HEK293T (cell line): ENCODE data around the gene PAPSS2.

Experiments used
- CTCF ChIA-PET: fragments of 350-600 bp; formaldehyde crosslinking; extraction: SDS; loops from one replicate; lab custom pipeline; 2021; ENCODE audit warnings: antibody characterized with exemption, inconsistent platforms; lab: Yijun Ruan, JAX
- POLR2A ChIA-PET: fragments of 350-600 bp; formaldehyde crosslinking; extraction: SDS; loops from one replicate; lab custom pipeline; 2020; ENCODE audit warnings: antibody characterized with exemption, inconsistent platforms; lab: Yijun Ruan, JAX
- DNase-seq: peaks from one replicate; pipeline ENCODE4 v3.0.0; 2012; ENCODE audit warnings: mixed read lengths; ENCODE audit errors: extremely low spot score
- ARNT ChIP-seq: fragments of 450-650 bp; IDR thresholded peaks from 2 replicates; pipeline ENCODE4 v1.6.1; 2017; ENCODE audit warnings: mild to moderate bottlenecking
- BHLHE40 ChIP-seq: fragments of 450-650 bp; IDR thresholded peaks from 2 replicates; pipeline ENCODE4 v1.6.1; 2016; ENCODE audit warnings: mild to moderate bottlenecking, moderate library complexity, borderline replicate concordance
- CTBP1 ChIP-seq: fragments of 450-650 bp; IDR thresholded peaks from 2 replicates; pipeline ENCODE4 v1.6.1; 2016; ENCODE audit warnings: borderline replicate concordance
- ELF4 ChIP-seq: fragments of 450-650 bp; IDR thresholded peaks from 2 replicates; pipeline ENCODE4 v1.6.1; 2017; ENCODE audit warnings: antibody characterized with exemption
- FOXA1 ChIP-seq: fragments of 450-650 bp; IDR thresholded peaks from 2 replicates; pipeline ENCODE4 v1.6.1; 2016; ENCODE audit warnings: mild to moderate bottlenecking
- FOXK2 ChIP-seq: fragments of 450-650 bp; IDR thresholded peaks from 2 replicates; pipeline ENCODE4 v1.6.1; 2016; ENCODE audit warnings: mild to moderate bottlenecking
- FOXM1 ChIP-seq: fragments of 450-650 bp; IDR thresholded peaks from 2 replicates; pipeline ENCODE4 v1.6.1; 2017; ENCODE audit warnings: mild to moderate bottlenecking, borderline replicate concordance
- HDGF ChIP-seq: fragments of 450-650 bp; IDR thresholded peaks from 2 replicates; pipeline ENCODE4 v1.6.1; 2017; ENCODE audit warnings: antibody characterized with exemption, borderline replicate concordance
- L3MBTL2 ChIP-seq: fragments of 450-650 bp; conservative IDR thresholded peaks from 2 replicates; pipeline ENCODE4 v1.6.1; 2016; ENCODE audit warnings: mild to moderate bottlenecking
- LEF1 ChIP-seq: fragments of 450-650 bp; IDR thresholded peaks from 2 replicates; pipeline ENCODE4 v1.6.1; 2017; ENCODE audit warnings: mild to moderate bottlenecking, borderline replicate concordance
- NFRKB ChIP-seq: fragments of 450-650 bp; IDR thresholded peaks from 2 replicates; pipeline ENCODE4 v1.6.1; 2016; ENCODE audit warnings: mild to moderate bottlenecking, moderate library complexity
- SP1 ChIP-seq: fragments of 450-650 bp; IDR thresholded peaks from 2 replicates; pipeline ENCODE4 v1.6.1; 2017
- SUZ12 ChIP-seq: fragments of 450-650 bp; IDR thresholded peaks from 2 replicates; pipeline ENCODE4 v1.6.1; 2016; ENCODE audit warnings: mild to moderate bottlenecking
- TARDBP ChIP-seq: fragments of 450-650 bp; IDR thresholded peaks from 2 replicates; pipeline ENCODE4 v1.6.1; 2016
- ZNF384 ChIP-seq: fragments of 450-650 bp; IDR thresholded peaks from 2 replicates; pipeline ENCODE4 v1.6.1; 2016
- TF ChIP-seq, protein P1 (sequence below): fragments of 450-650 bp; IDR thresholded peaks from 2 replicates; pipeline ENCODE4 v1.6.1; 2016

The PAPSS2 gene

DNA sequence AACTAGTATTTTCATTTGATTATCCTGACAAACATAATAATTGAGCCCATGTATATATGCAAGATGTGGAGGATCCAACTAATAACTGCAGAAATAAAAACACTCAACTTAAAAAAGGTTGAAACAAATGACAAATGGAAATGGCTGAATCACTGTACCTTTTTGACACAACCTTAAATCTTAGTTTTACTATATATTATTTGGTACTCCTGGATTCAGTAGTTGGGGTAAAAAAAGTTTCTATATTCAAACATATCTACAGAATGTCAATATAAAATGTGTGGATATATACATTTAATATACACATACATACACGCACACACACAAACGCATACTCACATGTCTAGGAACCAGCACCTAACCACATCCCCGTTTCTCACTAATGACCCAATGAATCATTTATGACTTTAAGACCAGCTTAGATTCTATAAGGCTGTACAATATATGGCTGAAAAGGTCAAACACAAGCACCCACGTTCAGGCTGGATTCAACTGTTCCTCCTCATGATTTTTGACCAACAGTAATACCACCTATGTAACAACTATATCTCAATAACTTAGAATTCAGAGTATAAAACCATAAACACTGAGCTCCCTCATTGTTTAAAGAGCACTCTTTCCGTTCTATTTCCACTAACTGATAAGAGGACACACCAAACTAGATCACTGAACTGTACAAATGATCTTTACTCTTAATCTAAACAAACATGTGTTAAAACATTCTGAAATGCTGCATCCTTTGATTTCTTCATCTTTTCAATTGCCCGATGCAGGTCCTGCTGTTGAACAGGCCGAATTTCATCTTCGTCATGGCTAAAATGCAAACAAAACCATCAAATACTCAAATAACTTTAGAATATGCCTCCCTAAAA, 94.6 kb downstream of the PAPSS2 start:
- CTCF ChIA-PET, result no interaction called here
- TF ChIP-seq TARDBP, result no peak
- no peak for TF ChIP-seq ZNF384
- no peak for TF ChIP-seq NFRKB
- no peak for TF ChIP-seq HDGF
- no peak for TF ChIP-seq FOXK2
- TF ChIP-seq ELF4, result no peak
- no peak for TF ChIP-seq ARNT
- TF ChIP-seq SUZ12, result no peak
- TF ChIP-seq, protein P1, sequence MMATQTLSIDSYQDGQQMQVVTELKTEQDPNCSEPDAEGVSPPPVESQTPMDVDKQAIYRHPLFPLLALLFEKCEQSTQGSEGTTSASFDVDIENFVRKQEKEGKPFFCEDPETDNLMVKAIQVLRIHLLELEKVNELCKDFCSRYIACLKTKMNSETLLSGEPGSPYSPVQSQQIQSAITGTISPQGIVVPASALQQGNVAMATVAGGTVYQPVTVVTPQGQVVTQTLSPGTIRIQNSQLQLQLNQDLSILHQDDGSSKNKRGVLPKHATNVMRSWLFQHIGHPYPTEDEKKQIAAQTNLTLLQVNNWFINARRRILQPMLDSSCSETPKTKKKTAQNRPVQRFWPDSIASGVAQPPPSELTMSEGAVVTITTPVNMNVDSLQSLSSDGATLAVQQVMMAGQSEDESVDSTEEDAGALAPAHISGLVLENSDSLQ, result no peak
- no peak for TF ChIP-seq FOXM1
- TF ChIP-seq SP1, result no peak
- no peak for TF ChIP-seq BHLHE40
- no peak for TF ChIP-seq LEF1
- TF ChIP-seq FOXA1, result no peak
- no peak for TF ChIP-seq CTBP1
- TF ChIP-seq L3MBTL2, result no peak
- no peak for DNase-seq
- POLR2A ChIA-PET, result no interaction called here

DNA sequence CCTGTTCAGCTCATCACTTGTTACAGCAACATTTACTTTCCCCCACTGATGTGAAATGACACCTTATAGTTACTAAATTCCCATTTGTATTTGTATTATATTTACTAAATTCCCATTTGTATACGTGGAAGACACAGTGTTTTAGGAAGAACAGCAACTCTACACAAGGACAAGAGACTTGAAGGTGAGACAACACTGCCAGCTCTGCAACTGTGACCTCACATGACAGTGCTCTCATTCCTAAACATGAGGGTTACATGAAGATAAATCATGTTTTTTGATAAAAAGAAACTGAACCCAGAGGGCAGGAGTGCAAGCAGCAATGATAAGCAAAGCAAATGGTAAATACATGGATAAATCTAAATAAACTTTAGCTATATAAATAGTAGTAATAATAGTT, 98.0 kb downstream of the PAPSS2 start:
- ChIA-PET POLR2A (no interaction called here), CTCF (interaction anchor here (1.3 kb wide), 1 partner anchor 23 kb away, joined by 4 read pairs; no protein-coding TSS in a partner anchor)
- DNase-seq, result no peak
- TF ChIP-seq SP1 (no peak), ARNT (no peak), CTBP1 (no peak), FOXA1 (no peak), ZNF384 (no peak), FOXK2 (no peak), HDGF (no peak)
- TF ChIP-seq, protein P1, result no peak

DNA sequence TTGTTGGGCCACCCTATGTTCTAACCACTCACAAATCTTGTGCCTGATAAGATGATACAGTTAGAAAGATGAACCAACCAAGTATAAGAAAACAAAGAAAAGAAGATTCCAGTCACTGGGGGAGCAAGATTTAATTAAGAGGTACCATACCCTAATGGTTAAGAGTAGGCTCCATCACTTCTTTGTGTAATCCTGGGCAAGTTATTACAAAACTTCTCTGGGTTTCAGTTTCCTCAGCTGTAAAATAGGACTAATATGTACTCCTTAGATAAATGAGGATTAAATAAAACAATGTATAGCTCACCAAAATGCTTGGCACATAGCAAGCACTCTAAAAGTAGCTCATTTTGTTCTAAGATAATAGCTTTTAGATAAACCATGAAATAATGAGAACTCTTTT, 99.9 kb downstream of the PAPSS2 start:
- CTCF ChIA-PET, result interaction anchor here (0.6 kb wide), 1 partner anchor 259 kb away, joined by 4 read pairs; no protein-coding TSS in a partner anchor
- DNase-seq, result no peak
- TF ChIP-seq HDGF (no peak), CTBP1 (no peak), TARDBP (no peak), NFRKB (no peak), ZNF384 (no peak), FOXM1 (no peak), FOXA1 (no peak), SUZ12 (no peak), L3MBTL2 (no peak), ARNT (no peak), SP1 (no peak), LEF1 (no peak), FOXK2 (no peak), ELF4 (no peak), BHLHE40 (no peak)
- TF ChIP-seq, protein P1, result no peak

DNA sequence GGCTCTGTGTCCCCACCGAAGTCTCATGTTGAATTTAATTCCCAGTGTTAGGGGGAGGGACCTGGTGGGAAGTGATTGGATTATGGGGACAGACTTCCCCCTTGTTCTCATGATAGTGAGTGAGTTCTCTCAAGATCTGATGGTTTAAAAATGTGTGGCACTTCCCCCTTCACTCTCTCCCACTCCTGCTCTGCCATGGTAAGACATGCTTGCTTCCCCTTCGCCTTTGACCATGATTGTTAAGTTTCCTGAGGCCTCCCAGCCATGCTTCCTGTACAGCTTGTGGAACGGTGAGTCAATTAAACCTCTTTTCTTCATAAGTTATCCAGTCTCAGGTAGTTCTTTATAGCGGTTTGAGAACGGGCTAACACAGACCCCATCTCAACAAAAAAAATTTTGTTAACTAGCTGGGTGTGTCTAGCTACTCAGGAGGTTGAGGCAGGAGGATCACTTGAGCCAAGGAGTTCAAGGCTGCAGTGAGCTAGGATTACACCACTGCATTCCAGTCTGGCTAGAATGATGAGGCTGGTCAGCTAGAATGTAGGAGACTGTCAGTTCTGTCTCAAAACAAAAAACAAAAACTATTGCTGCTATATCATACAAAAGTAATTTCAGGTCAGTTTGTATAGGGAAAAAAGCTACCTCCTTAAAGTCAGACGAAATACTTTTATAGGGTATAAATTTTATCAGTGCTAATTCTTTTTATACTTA, 100.7 kb downstream of the PAPSS2 start:
- DNase-seq, result no peak
- ChIA-PET POLR2A (interaction anchor here (0.9 to 1.3 kb wide), 2 partner anchors 58 to 102 kb away, joined by 3 read pairs; partner anchors contain the start of gene ATAD1), CTCF (interaction anchor here (0.6 to 1.3 kb wide), 2 partner anchors 11 to 258 kb away, joined by 4 read pairs; no protein-coding TSS in a partner anchor)
- TF ChIP-seq FOXA1 (no peak), FOXK2 (no peak), ARNT (no peak), SUZ12 (no peak), CTBP1 (no peak), FOXM1 (no peak), ELF4 (no peak), TARDBP (no peak), BHLHE40 (no peak), HDGF (no peak), NFRKB (no peak), L3MBTL2 (no peak), SP1 (no peak), ZNF384 (no peak), LEF1 (no peak)
- TF ChIP-seq, protein P1, result no peak

More for the DNA sequence above, 99.9 kb downstream of the PAPSS2 start:
- POLR2A ChIA-PET, result no interaction called here

GRCh38 chr10:87761153-87761552, 101.5 kb downstream of the PAPSS2 start:
- no peak for DNase-seq
- ChIA-PET CTCF (interaction anchor here (1.3 kb wide), 1 partner anchor 12 kb away, joined by 4 read pairs; no protein-coding TSS in a partner anchor), POLR2A (interaction anchor here (0.9 to 1.3 kb wide), 2 partner anchors 57 to 103 kb away, joined by 3 read pairs; partner anchors contain the start of gene ATAD1)
- no peak for TF ChIP-seq ELF4
- no peak for TF ChIP-seq SP1
- no peak for TF ChIP-seq FOXM1
- TF ChIP-seq L3MBTL2, result no peak
- TF ChIP-seq LEF1, result no peak
- no peak for TF ChIP-seq TARDBP
